Vagina (tissue), 2 donors: ENCODE data around the gene SELENOO.

Experiments
- CTCF ChIP-seq, 3 experiments: fragments of 450-650 bp in 2 of 3; fragments of 200-600 bp in 1 of 3; sonication (generic) in 1 of 3; IDR thresholded peaks; one replicate each; pipeline ENCODE4 v1.5.1; 2017 to 2019; ENCODE audit warnings: antibody characterized with exemption in 3 of 3, mild to moderate bottlenecking in 2 of 3, moderate library complexity in 2 of 3
- POLR2A ChIP-seq, 2 donors: fragments of 450-650 bp; IDR thresholded peaks; one replicate each; pipeline ENCODE4 v1.6.1; 2017; ENCODE audit warnings: antibody characterized with exemption in 2 of 2, mild to moderate bottlenecking in 2 of 2, moderate library complexity in 2 of 2
- POLR2AphosphoS5 ChIP-seq, 2 donors: sonication (generic); formaldehyde crosslinking; IDR thresholded peaks; one replicate each; pipeline ENCODE4 v1.9.0; 2017; ENCODE audit warnings: antibody characterized with exemption in 2 of 2, mild to moderate bottlenecking in 2 of 2, low read depth in 1 of 2; ENCODE audit not compliant: insufficient read depth in 1 of 2

- TF ChIP-seq POLR2A (IDR thresholded peaks at IDR 0.05) (no peak), CTCF (IDR thresholded peaks at IDR 0.05) (no peak), POLR2AphosphoS5 (IDR thresholded peaks at IDR 0.05; ENCODE audit: insufficient read depth in 1 of 2, low read depth in 1 of 2) (peak; percentile 31 to 33)
Measured at GRCh38 chr22:50218996-50219727, 18.4 kb downstream of the SELENOO start.
